GM12878 (cell line): ENCODE data around the gene GAPT. TPM values are rescaled to one million over a fixed set of nuclear protein-coding genes. Genes with fewer than 3 reads are reported as not detected.

Experiments
- ATAC-seq: fragments of 200-7000 bp; cut with Tn5 transposase; 3 replicates; pipeline ENCODE4 v1.9.1; 2020; ENCODE audit warnings: mild to moderate bottlenecking, moderate library complexity
- BruUV-seq: library from RNA; stranded (reverse); fragments of 400-500 nt; replicated peaks from 2 replicates; lab custom pipeline; 2021; lab: Mats Ljungman, UMichigan
- CTCF ChIA-PET: fragments of 300-600 bp; sonication (Branson Sonifier 250); formaldehyde crosslinking; extraction: SDS; loops from one replicate; lab custom pipeline; 2021; ENCODE audit warnings: inconsistent platforms; lab: Yijun Ruan, JAX
- POLR2A ChIA-PET: fragments of 350-600 bp; formaldehyde crosslinking; extraction: SDS; loops from one replicate; lab custom pipeline; 2021; ENCODE audit warnings: inconsistent platforms; lab: Charles Lee
- RAD21 ChIA-PET: fragments of 300-600 bp; sonication (Branson Sonifier 250); formaldehyde crosslinking; loops from one replicate; lab custom pipeline; 2023; ENCODE audit warnings: antibody characterized with exemption; ENCODE audit not compliant: unreplicated experiment; lab: Charles Lee
- SMC1A ChIA-PET: fragments of 300-600 bp; sonication (Branson Sonifier 250); formaldehyde crosslinking; loops from one replicate; lab custom pipeline; 2023; ENCODE audit not compliant: unreplicated experiment, uncharacterized antibody; lab: Charles Lee
- DNase-seq: peaks from one replicate; pipeline ENCODE4 v3.0.0-alpha.2; 2011; ENCODE audit warnings: low read depth, low spot score
- FAIRE-seq: peaks from 3 replicates; lab custom pipeline; 2011; peaks lifted over from hg19 to GRCh38; lab: Jason Lieb, UNC
- H2AFZ ChIP-seq: 2 replicates; pipeline ENCODE4 v1.6.0; 2011; ENCODE audit warnings: low read depth, low read length, control low read depth; ENCODE audit not compliant: control insufficient read depth
- H3K27ac ChIP-seq: 2 replicates; pipeline ENCODE4 v1.5.1; 2011; ENCODE audit warnings: control low read depth; ENCODE audit not compliant: control insufficient read depth, insufficient read depth
- H3K27me3 ChIP-seq, 2 experiments: replicated peaks in 1 of 2; 2 replicates each; pipeline versions ENCODE4 v1.6.0 to v1.6.1; 2011; ENCODE audit warnings: low read length in 1 of 2; ENCODE audit not compliant: control insufficient read depth in 2 of 2, insufficient read depth in 2 of 2
- H3K36me3 ChIP-seq, 2 experiments: 2 replicates each; pipeline ENCODE4 v1.5.1; 2011; ENCODE audit warnings: low read length in 1 of 2; ENCODE audit not compliant: control insufficient read depth in 2 of 2, insufficient read depth in 2 of 2
- H3K4me1 ChIP-seq: 2 replicates; pipeline ENCODE4 v1.6.1; 2011; ENCODE audit warnings: mild to moderate bottlenecking, low read length, moderate library complexity, mixed read lengths; ENCODE audit not compliant: control insufficient read depth, insufficient read depth
- H3K4me2 ChIP-seq: 2 replicates; pipeline ENCODE4 v1.6.0; 2011; ENCODE audit warnings: control low read depth; ENCODE audit not compliant: control insufficient read depth, insufficient read depth
- H3K4me3 ChIP-seq: fragments of 200-600 bp; sonication (generic); 2 replicates; pipeline ENCODE4 v1.5.1; 2016
- H3K79me2 ChIP-seq: 2 replicates; pipeline ENCODE4 v1.6.0; 2011; ENCODE audit warnings: low read length; ENCODE audit not compliant: control insufficient read depth, insufficient read depth
- H3K9ac ChIP-seq: 2 replicates; pipeline ENCODE4 v1.8.0; 2011; ENCODE audit warnings: low read length, control low read depth, mixed read lengths; ENCODE audit not compliant: control insufficient read depth, insufficient read depth
- H3K9me3 ChIP-seq: replicated peaks from 3 replicates; pipeline ENCODE4 v1.5.1; 2011; ENCODE audit warnings: mild to moderate bottlenecking, low read length; ENCODE audit not compliant: control insufficient read depth, insufficient read depth
- H4K20me1 ChIP-seq: 2 replicates; pipeline ENCODE4 v1.6.0; 2011; ENCODE audit not compliant: control insufficient read depth, insufficient read depth
- CEBPB ChIP-seq, 2 experiments: fragments of 150-350 bp in 1 of 2; IDR thresholded peaks; 2 replicates each; pipeline ENCODE4 v1.6.1; 2012 to 2014; ENCODE audit warnings: low read depth in 2 of 2, low read length in 2 of 2, borderline replicate concordance in 1 of 2, inconsistent platforms in 1 of 2
- CREB1 ChIP-seq: IDR thresholded peaks from 2 replicates; pipeline ENCODE4 v1.6.1; 2012; ENCODE audit warnings: low read depth, mild to moderate bottlenecking, inconsistent platforms
- ETV6 ChIP-seq, 2 experiments: fragments of 450-650 bp in 1 of 2; IDR thresholded peaks in 1 of 2; conservative IDR thresholded peaks in 1 of 2; 2 replicates each; pipeline ENCODE4 v1.6.1; 2014; ENCODE audit warnings: antibody characterized with exemption in 1 of 2, borderline replicate concordance in 1 of 2, low read depth in 1 of 2, mild to moderate bottlenecking in 1 of 2, moderate library complexity in 1 of 2
- HDGF ChIP-seq: fragments of 450-650 bp; IDR thresholded peaks from 2 replicates; pipeline ENCODE4 v1.6.1; 2016; ENCODE audit warnings: antibody characterized with exemption
- JUNB ChIP-seq: IDR thresholded peaks from 2 replicates; pipeline ENCODE4 v1.6.1; 2016; ENCODE audit warnings: antibody characterized with exemption, mild to moderate bottlenecking
- MTA3 ChIP-seq: IDR thresholded peaks from 2 replicates; pipeline ENCODE4 v1.6.1; 2012; ENCODE audit warnings: low read length, inconsistent platforms, borderline replicate concordance
- NFYB ChIP-seq: IDR thresholded peaks from 2 replicates; pipeline ENCODE4 v1.6.1; 2011; ENCODE audit warnings: low read depth, mild to moderate bottlenecking, low read length, improper control_type of control experiment, moderate library complexity; ENCODE audit not compliant: insufficient read depth
- POLR2AphosphoS2 ChIP-seq: IDR thresholded peaks from 2 replicates; pipeline ENCODE4 v1.6.1; 2011; ENCODE audit warnings: low read depth, mild to moderate bottlenecking, low read length, improper control_type of control experiment, moderate library complexity
- SIN3A ChIP-seq: IDR thresholded peaks from 2 replicates; pipeline ENCODE4 v1.6.1; 2012; ENCODE audit warnings: low read depth, low read length, improper control_type of control experiment
- SPI1 ChIP-seq: IDR thresholded peaks from 2 replicates; pipeline ENCODE4 v1.6.1; 2011; ENCODE audit warnings: low read depth, mild to moderate bottlenecking, low read length, moderate library complexity, borderline replicate concordance; ENCODE audit not compliant: insufficient read depth
- SREBF2 ChIP-seq: IDR thresholded peaks from 2 replicates; pipeline ENCODE4 v1.6.1; 2012; ENCODE audit warnings: mild to moderate bottlenecking, low read length
- SUPT20H ChIP-seq: IDR thresholded peaks from 2 replicates; pipeline ENCODE4 v1.6.1; 2011; ENCODE audit warnings: low read depth, mild to moderate bottlenecking, low read length, moderate library complexity, borderline replicate concordance; ENCODE audit not compliant: control insufficient read depth
- ZBED1 ChIP-seq: IDR thresholded peaks from 2 replicates; pipeline ENCODE4 v1.6.1; 2016; ENCODE audit warnings: borderline replicate concordance
- ZNF384 ChIP-seq: IDR thresholded peaks from 2 replicates; pipeline ENCODE4 v1.6.1; 2012; ENCODE audit warnings: low read depth, mild to moderate bottlenecking, low read length, improper control_type of control experiment, borderline replicate concordance
- ZZZ3 ChIP-seq: IDR thresholded peaks from 2 replicates; pipeline ENCODE4 v1.6.1; 2011; ENCODE audit warnings: low read depth; ENCODE audit not compliant: control insufficient read depth, insufficient read length
- whole genome bisulfite sequencing: methylation state at CpG from one replicate; pipeline ENCODE4 v1.1.6; 2016; ENCODE audit warnings: low lambda C conversion rate; ENCODE audit not compliant: insufficient replicate concordance, insufficient coverage; ENCODE audit errors: missing lambda C conversion rate; 5-methylcytosine and 5-hydroxymethylcytosine counted together
- in situ Hi-C: fragments of 300-500 bp; cut with MboI; formaldehyde crosslinking; loops from 9 replicates; pipeline ENCODE4 v1.14.3; 2018; ENCODE audit warnings: mixed read lengths
- intact Hi-C: fragments of 100-400 bp; cut with micrococcal nuclease; formaldehyde crosslinking; loops from one replicate; pipeline ENCODE4 v1.14.2; 2022; ENCODE audit not compliant: unreplicated experiment
- polyA plus RNA-seq, 11 experiments: library from polyadenylated mRNA; depleted of rRNA in 4 of 11; unstranded in 6 of 11; stranded (reverse) in 5 of 11; fragments of >200 nt; fragmentation: Nextera tagmentation in 4 of 11; fragmentation: Illumina TruSeq in 1 of 11; extraction: Ambion mirVana in 4 of 11; extraction: Trizol in 1 of 11; gene quantifications; 1 replicate in 1 of 11; 2 replicates in 10 of 11; pipeline versions ENCODE4 v1.2.1 to v1.2.3, GENCODE V29; 2011 to 2016; ENCODE audit warnings: inconsistent platforms in 2 of 11, missing spikeins in 2 of 11, low read depth in 1 of 11
- total RNA-seq, 4 experiments: library from RNA; depleted of rRNA in 3 of 4; stranded (reverse); fragments of >200 nt in 3 of 4; fragmentation: Illumina TruSeq in 1 of 4; extraction: Trizol in 1 of 4; gene quantifications; 2 replicates each; pipeline versions ENCODE4 v1.2.1 to v1.2.3, GENCODE V29; 2013 to 2021
- TF ChIP-seq, protein P1 (sequence below): fragments of 450-650 bp; IDR thresholded peaks from 2 replicates; pipeline ENCODE4 v1.6.1; 2017; ENCODE audit warnings: antibody characterized with exemption, mild to moderate bottlenecking, moderate library complexity
- TF ChIP-seq, protein P2 (sequence below): fragments of 450-650 bp; IDR thresholded peaks from 2 replicates; pipeline ENCODE4 v1.6.1; 2017; ENCODE audit warnings: mild to moderate bottlenecking, moderate library complexity

The GAPT gene
- total and polyA plus RNA-seq, 10 of the 15 experiments (the other 5 are each of a cell fraction or from before 2014, with no cell fraction given), result 0.15 to 0.96 (median 0.57) TPM; not detected in 2

DNA sequence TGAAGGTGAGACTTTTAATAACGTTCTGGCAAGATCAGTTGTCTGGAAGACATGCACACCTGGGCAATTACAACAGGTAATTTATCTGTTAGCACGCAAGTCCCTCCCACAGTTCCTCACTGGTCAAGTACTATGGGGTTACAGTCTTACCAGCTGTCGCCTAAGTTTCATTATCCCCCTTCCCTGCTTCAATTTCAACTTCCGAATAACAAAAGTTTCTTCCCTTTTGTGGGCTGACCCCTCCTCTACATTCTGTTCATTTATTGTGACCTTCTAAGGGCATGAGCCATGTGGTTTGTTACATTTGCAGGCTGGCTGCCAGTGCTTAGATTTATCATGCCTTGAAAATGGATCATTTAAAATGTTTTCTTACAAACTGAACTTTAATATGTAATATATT lies 16.5 kb downstream of the GAPT start:
- CTCF ChIA-PET, result interaction anchor here (0.9 to 1.9 kb wide), 4 partner anchors 9 to 351 kb away, joined by 3 to 6 read pairs (median 4); no protein-coding TSS in a partner anchor
- no peak for ATAC-seq
- Histone ChIP-seq H3K79me2 (no peaks in the 10 kb centered on the region), H3K4me3 (no peak overlapping the region), H3K9ac (no peak overlapping the region), H3K27ac (no peak overlapping the region), H4K20me1 (no peaks in the 10 kb centered on the region), H3K27me3 (no peaks in the 10 kb centered on the region), H2AFZ (no peak overlapping the region), H3K4me1 (peaks cover 5% of the 10 kb centered on the region), H3K4me2 (no peak overlapping the region), H3K36me3 (no peaks in the 10 kb centered on the region), H3K9me3 (no peaks in the 10 kb centered on the region)
- RAD21 ChIA-PET, result no interaction called here
- WGBS, result 70% methylated on average over 4 of the region's 4 CpGs
- SMC1A ChIA-PET, result interaction anchor here (1.3 to 2.4 kb wide), 2 partner anchors 9 to 16 kb away, joined by 3 to 5 read pairs; no protein-coding TSS in a partner anchor
- in situ Hi-C loops (loop anchor here (10.0 kb wide), 1 partner anchor 337 kb away; no protein-coding TSS in a partner anchor), intact Hi-C loops (no loop called here)
- no peak for TF ChIP-seq ZBED1
- no peak for TF ChIP-seq JUNB
- TF ChIP-seq, protein P1, sequence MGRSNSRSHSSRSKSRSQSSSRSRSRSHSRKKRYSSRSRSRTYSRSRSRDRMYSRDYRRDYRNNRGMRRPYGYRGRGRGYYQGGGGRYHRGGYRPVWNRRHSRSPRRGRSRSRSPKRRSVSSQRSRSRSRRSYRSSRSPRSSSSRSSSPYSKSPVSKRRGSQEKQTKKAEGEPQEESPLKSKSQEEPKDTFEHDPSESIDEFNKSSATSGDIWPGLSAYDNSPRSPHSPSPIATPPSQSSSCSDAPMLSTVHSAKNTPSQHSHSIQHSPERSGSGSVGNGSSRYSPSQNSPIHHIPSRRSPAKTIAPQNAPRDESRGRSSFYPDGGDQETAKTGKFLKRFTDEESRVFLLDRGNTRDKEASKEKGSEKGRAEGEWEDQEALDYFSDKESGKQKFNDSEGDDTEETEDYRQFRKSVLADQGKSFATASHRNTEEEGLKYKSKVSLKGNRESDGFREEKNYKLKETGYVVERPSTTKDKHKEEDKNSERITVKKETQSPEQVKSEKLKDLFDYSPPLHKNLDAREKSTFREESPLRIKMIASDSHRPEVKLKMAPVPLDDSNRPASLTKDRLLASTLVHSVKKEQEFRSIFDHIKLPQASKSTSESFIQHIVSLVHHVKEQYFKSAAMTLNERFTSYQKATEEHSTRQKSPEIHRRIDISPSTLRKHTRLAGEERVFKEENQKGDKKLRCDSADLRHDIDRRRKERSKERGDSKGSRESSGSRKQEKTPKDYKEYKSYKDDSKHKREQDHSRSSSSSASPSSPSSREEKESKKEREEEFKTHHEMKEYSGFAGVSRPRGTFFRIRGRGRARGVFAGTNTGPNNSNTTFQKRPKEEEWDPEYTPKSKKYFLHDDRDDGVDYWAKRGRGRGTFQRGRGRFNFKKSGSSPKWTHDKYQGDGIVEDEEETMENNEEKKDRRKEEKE, result no peak
- TF ChIP-seq NFYB, result no peak
- no peak for TF ChIP-seq HDGF
- TF ChIP-seq ETV6 (conservative IDR thresholded peaks at IDR 0.05 in 1 of 2, IDR thresholded peaks at IDR 0.05 in 1 of 2; ENCODE audit: borderline replicate concordance in 1 of 2, low read depth in 1 of 2), result no peak
- TF ChIP-seq SUPT20H, result no peak
- TF ChIP-seq, protein P2, sequence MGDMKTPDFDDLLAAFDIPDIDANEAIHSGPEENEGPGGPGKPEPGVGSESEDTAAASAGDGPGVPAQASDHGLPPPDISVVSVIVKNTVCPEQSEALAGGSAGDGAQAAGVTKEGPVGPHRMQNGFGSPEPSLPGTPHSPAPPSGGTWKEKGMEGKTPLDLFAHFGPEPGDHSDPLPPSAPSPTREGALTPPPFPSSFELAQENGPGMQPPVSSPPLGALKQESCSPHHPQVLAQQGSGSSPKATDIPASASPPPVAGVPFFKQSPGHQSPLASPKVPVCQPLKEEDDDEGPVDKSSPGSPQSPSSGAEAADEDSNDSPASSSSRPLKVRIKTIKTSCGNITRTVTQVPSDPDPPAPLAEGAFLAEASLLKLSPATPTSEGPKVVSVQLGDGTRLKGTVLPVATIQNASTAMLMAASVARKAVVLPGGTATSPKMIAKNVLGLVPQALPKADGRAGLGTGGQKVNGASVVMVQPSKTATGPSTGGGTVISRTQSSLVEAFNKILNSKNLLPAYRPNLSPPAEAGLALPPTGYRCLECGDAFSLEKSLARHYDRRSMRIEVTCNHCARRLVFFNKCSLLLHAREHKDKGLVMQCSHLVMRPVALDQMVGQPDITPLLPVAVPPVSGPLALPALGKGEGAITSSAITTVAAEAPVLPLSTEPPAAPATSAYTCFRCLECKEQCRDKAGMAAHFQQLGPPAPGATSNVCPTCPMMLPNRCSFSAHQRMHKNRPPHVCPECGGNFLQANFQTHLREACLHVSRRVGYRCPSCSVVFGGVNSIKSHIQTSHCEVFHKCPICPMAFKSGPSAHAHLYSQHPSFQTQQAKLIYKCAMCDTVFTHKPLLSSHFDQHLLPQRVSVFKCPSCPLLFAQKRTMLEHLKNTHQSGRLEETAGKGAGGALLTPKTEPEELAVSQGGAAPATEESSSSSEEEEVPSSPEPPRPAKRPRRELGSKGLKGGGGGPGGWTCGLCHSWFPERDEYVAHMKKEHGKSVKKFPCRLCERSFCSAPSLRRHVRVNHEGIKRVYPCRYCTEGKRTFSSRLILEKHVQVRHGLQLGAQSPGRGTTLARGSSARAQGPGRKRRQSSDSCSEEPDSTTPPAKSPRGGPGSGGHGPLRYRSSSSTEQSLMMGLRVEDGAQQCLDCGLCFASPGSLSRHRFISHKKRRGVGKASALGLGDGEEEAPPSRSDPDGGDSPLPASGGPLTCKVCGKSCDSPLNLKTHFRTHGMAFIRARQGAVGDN, result no peak
- no peak for TF ChIP-seq CEBPB (IDR thresholded peaks at IDR 0.05; ENCODE audit: borderline replicate concordance in 1 of 2, low read depth in 2 of 2, low read length in 2 of 2)
- TF ChIP-seq ZNF384, result no peak
- TF ChIP-seq SPI1, result no peak
- TF ChIP-seq SREBF2, result no peak
- TF ChIP-seq SIN3A, result no peak
- no peak for TF ChIP-seq CREB1
- TF ChIP-seq ZZZ3, result no peak
- no peak for TF ChIP-seq MTA3
- no peak for TF ChIP-seq POLR2AphosphoS2
- no peak for DNase-seq
- POLR2A ChIA-PET, result no interaction called here
- BruUV-seq, result no TSS peak
- no peak for FAIRE-seq
